Fibroblast of villous mesenchyme (primary cell): Measurements from ENCODE around the gene MGMT. TPM values are rescaled to one million over a fixed set of nuclear protein-coding genes. Genes with fewer than 3 reads are reported as not detected.

Experiments used
- DNase-seq: peaks from one replicate; pipeline ENCODE4 v3.0.0-alpha.2; 2010; ENCODE audit warnings: low read depth
- H3K4me3 ChIP-seq: 2 replicates; pipeline ENCODE4 v1.5.1; 2011; ENCODE audit warnings: low read depth, mild to moderate bottlenecking, low read length
- CTCF ChIP-seq: IDR thresholded peaks from 2 replicates; pipeline ENCODE4 v1.5.1; 2012; ENCODE audit warnings: low read depth, mild to moderate bottlenecking, low read length; ENCODE audit not compliant: insufficient read depth
- total RNA-seq: library from RNA; depleted of rRNA; stranded (reverse); fragments of >200 nt; gene quantifications from 2 replicates; pipeline ENCODE4 v1.2.3, GENCODE V29; 2012

The MGMT gene
- total RNA-seq, 1 donor: 10.4 TPM

GRCh38 chr10:129602938-129603535 is 136.0 kb downstream of the MGMT start:
- no peak overlapping the region for H3K4me3 ChIP-seq
- no peak for TF ChIP-seq CTCF
- no peak for DNase-seq

GRCh38 chr10:129604333-129605032 is 137.4 kb downstream of the MGMT start:
- TF ChIP-seq CTCF: no peak
- H3K4me3 ChIP-seq: no peak overlapping the region
- DNase-seq: peak; percentile 10

GRCh38 chr10:129605266-129605985 is 138.4 kb downstream of the MGMT start:
- H3K4me3 ChIP-seq: no peak overlapping the region
- peak; percentile 57 for DNase-seq

GRCh38 chr10:129605986-129606518 is 139.0 kb downstream of the MGMT start:
- DNase-seq: peak; percentile 52
- no peak for TF ChIP-seq CTCF
- H3K4me3 ChIP-seq: no peak overlapping the region

More at GRCh38 chr10:129605266-129605985, 138.4 kb downstream of the MGMT start:
- TF ChIP-seq CTCF: no peak

- no peak overlapping the region for H3K4me3 ChIP-seq
- TF ChIP-seq CTCF: no peak
- DNase-seq: no peak
Measured at GRCh38 chr10:129607607-129608109, 140.6 kb downstream of the MGMT start.

GRCh38 chr10:129608653-129609052 is 141.6 kb downstream of the MGMT start:
- no peak overlapping the region for H3K4me3 ChIP-seq
- TF ChIP-seq CTCF: no peak
- DNase-seq: no peak
